Suprapubic skin (tissue), 4 donors: ENCODE data around the gene CNBD2. TPM values are rescaled to one million over a fixed set of nuclear protein-coding genes. Genes with fewer than 3 reads are reported as not detected.
A peak's percentile ranks its signal among the peaks of the same experiment; 100 is the strongest.
"Not testable (repeated sequence)": the region's sequence is repeated elsewhere in the genome, so short reads cannot be mapped to it uniquely, and the experiment has no call there.

Source experiments
- DNase-seq, 2 donors: peaks; one replicate each; pipeline ENCODE4 v3.0.0-alpha.2; 2019; ENCODE audit warnings: low spot score in 2 of 2
- H3K27ac ChIP-seq: fragments of 200-600 bp; sonication (generic); one replicate; pipeline ENCODE4 v1.5.1; 2019
- H3K27me3 ChIP-seq: fragments of 200-600 bp; sonication (generic); one replicate; pipeline ENCODE4 v1.5.1; 2019
- H3K36me3 ChIP-seq: fragments of 200-600 bp; sonication (generic); one replicate; pipeline ENCODE4 v1.5.1; 2019
- H3K4me1 ChIP-seq: fragments of 200-600 bp; sonication (generic); one replicate; pipeline ENCODE4 v1.5.1; 2019
- H3K4me3 ChIP-seq: fragments of 200-600 bp; sonication (generic); one replicate; pipeline ENCODE4 v1.5.1; 2019; ENCODE audit warnings: mild to moderate bottlenecking
- H3K9me3 ChIP-seq: fragments of 200-600 bp; sonication (generic); one replicate; pipeline ENCODE4 v1.5.1; 2019
- EP300 ChIP-seq: sonication (generic); formaldehyde crosslinking; IDR thresholded peaks from one replicate; pipeline ENCODE4 v1.6.1; 2017; ENCODE audit warnings: antibody characterized with exemption
- POLR2A ChIP-seq, 2 donors: fragments of 450-650 bp; IDR thresholded peaks; one replicate each; pipeline ENCODE4 v1.6.1; 2017; ENCODE audit warnings: antibody characterized with exemption in 2 of 2, mild to moderate bottlenecking in 2 of 2, moderate library complexity in 2 of 2
- POLR2AphosphoS5 ChIP-seq, 3 donors: sonication (generic); formaldehyde crosslinking; IDR thresholded peaks; one replicate each; pipeline ENCODE4 v1.6.1; 2017; ENCODE audit warnings: antibody characterized with exemption in 3 of 3
- WGBS: methylation state at CpG from one replicate; pipeline ENCODE4 v1.1.5; 2018; 5-methylcytosine and 5-hydroxymethylcytosine counted together
- total RNA-seq, 4 donors: library from RNA; depleted of rRNA; stranded (reverse); fragments of >200 nt; gene quantifications; one replicate each; pipeline ENCODE4 v1.1.0, GENCODE V29; 2016
- TF ChIP-seq, protein P1 (sequence below), 2 donors: fragments of 200-600 bp in 1 of 2; fragments of 450-650 bp in 1 of 2; sonication (generic) in 1 of 2; IDR thresholded peaks; one replicate each; pipeline ENCODE4 v1.5.1; 2016 to 2019; ENCODE audit warnings: antibody characterized with exemption in 2 of 2, mild to moderate bottlenecking in 1 of 2, moderate library complexity in 1 of 2

The CNBD2 gene
- total RNA-seq, 4 donors from 2014 or later = 6.4 to 19.7 (median 10.3) TPM

DNA sequence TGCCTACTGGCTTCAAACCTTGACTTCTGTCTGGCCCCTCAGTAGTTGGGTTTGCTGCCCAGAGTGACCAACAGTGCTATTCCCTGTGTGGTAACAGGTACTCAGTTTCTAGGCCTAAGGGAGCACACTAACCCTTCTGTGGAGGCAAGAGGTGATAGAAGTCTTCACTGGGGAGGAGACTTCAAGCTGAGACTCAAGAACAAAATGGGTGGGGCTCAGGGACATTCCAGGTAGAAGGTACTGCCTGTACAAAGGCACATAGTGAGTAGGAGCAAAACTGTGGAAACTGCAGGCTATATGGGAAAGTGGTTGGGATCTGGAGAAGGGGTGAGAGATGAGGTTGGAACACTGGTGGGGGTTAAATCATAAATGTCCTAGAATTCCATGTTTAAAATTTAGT lies 11.8 kb upstream of the CNBD2 start:
- Histone ChIP-seq H3K36me3 (no peaks in the 10 kb centered on the region), H3K27ac (peak overlapping the region; percentile 12)
- TF ChIP-seq EP300 (no peak), POLR2AphosphoS5 (IDR thresholded peaks at IDR 0.05) (no peak), POLR2A (IDR thresholded peaks at IDR 0.05) (no peak)
- TF ChIP-seq, protein P1, sequence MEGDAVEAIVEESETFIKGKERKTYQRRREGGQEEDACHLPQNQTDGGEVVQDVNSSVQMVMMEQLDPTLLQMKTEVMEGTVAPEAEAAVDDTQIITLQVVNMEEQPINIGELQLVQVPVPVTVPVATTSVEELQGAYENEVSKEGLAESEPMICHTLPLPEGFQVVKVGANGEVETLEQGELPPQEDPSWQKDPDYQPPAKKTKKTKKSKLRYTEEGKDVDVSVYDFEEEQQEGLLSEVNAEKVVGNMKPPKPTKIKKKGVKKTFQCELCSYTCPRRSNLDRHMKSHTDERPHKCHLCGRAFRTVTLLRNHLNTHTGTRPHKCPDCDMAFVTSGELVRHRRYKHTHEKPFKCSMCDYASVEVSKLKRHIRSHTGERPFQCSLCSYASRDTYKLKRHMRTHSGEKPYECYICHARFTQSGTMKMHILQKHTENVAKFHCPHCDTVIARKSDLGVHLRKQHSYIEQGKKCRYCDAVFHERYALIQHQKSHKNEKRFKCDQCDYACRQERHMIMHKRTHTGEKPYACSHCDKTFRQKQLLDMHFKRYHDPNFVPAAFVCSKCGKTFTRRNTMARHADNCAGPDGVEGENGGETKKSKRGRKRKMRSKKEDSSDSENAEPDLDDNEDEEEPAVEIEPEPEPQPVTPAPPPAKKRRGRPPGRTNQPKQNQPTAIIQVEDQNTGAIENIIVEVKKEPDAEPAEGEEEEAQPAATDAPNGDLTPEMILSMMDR (IDR thresholded peaks at IDR 0.05) = no peak

DNA sequence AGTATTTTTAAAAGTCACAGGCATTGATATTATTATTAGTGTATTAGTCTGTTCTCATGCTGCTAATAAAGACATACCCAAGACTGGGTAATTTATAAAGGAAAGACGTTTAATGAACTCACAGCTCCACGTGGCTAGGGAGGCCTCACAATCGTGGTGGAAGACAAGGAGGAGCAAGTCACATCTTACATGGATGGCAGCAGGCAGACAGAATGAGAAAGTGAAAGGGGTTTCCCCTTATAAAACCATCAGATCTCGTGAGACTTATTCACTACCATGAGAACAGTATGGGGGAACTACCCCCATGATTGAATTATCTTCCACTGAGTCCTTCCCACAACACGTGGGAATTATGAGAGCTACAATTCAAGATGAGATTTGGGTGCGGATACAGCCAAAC lies 9.1 kb upstream of the CNBD2 start:
- not testable (repeated sequence) for H3K36me3 ChIP-seq, H3K9me3 ChIP-seq, DNase-seq, H3K4me3 ChIP-seq, H3K27me3 ChIP-seq, H3K27ac ChIP-seq
- 81% methylated on average over 6 of the region's 6 CpGs for WGBS
- peaks cover 14% of the 10 kb centered on the region for H3K4me1 ChIP-seq

More for the DNA sequence above, 11.8 kb upstream of the CNBD2 start:
- Histone ChIP-seq H3K4me3 (no peak overlapping the region), H3K27me3 (no peaks in the 10 kb centered on the region), H3K9me3 (no peaks in the 10 kb centered on the region), H3K4me1 (peaks cover 33% of the 10 kb centered on the region)
- no peak for DNase-seq

DNA sequence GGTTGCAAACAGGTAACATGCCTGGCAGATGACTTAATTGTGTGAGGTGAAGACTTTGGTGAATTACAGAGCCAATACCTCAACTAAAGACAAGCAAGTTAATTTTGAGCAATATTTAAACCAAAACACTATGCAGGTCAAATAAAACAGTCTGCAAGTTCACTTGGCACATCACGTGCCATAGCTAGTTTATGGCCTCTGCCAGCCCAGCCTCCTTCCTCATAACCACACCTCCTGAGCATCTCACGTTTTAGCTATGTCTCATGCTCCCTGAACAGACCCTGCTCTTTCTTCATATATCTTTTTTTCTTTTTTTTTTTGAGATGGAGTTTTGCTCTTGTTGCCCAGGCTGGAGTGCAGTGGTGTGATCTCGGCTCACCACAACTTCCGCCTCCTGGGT lies 4.5 kb upstream of the CNBD2 start:
- 82% methylated on average over 4 of the region's 4 CpGs for WGBS
- Histone ChIP-seq H3K27me3 (no peaks in the 10 kb centered on the region), H3K9me3 (no peaks in the 10 kb centered on the region), H3K36me3 (no peaks in the 10 kb centered on the region), H3K4me1 (no peaks in the 10 kb centered on the region), H3K4me3 (no peak overlapping the region), H3K27ac (no peak overlapping the region)
- DNase-seq = no peak
- no peak for TF ChIP-seq EP300
- TF ChIP-seq POLR2A (IDR thresholded peaks at IDR 0.05) = no peak
- TF ChIP-seq, protein P1 (IDR thresholded peaks at IDR 0.05) = no peak
- TF ChIP-seq POLR2AphosphoS5 (IDR thresholded peaks at IDR 0.05) = no peak

DNA sequence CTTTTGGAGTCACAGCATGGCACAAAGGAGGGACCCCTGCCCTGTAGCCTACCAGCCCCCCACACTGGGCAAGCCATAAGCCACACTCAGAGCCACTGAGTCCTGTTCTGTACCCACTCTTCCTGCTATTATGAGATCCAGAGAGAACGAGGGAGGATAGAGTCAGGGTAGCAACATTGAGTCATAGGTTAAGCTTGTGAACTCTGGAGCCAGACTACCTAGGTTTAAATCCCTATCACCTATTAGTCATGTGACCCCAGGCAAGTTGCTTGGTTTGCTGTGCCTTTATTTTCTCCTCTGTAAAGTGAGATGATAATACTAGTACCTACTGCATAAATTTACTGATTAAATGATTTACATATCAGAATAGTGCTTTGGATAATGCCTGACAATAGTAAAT lies 540 bp downstream of the CNBD2 start:
- no peak for TF ChIP-seq POLR2AphosphoS5 (IDR thresholded peaks at IDR 0.05)
- no peak for TF ChIP-seq EP300
- no peak for TF ChIP-seq POLR2A (IDR thresholded peaks at IDR 0.05)
- TF ChIP-seq, protein P1 (IDR thresholded peaks at IDR 0.05) = no peak
- no peaks in the 10 kb centered on the region for H3K36me3 ChIP-seq
- no peak overlapping the region for H3K4me3 ChIP-seq
- no peaks in the 10 kb centered on the region for H3K27me3 ChIP-seq
- no peak for DNase-seq
- H3K9me3 ChIP-seq = no peaks in the 10 kb centered on the region
- 73% methylated on average over 1 of the region's 1 CpG for WGBS
- H3K4me1 ChIP-seq = peaks cover 10% of the 10 kb centered on the region
- H3K27ac ChIP-seq = no peak overlapping the region

DNA sequence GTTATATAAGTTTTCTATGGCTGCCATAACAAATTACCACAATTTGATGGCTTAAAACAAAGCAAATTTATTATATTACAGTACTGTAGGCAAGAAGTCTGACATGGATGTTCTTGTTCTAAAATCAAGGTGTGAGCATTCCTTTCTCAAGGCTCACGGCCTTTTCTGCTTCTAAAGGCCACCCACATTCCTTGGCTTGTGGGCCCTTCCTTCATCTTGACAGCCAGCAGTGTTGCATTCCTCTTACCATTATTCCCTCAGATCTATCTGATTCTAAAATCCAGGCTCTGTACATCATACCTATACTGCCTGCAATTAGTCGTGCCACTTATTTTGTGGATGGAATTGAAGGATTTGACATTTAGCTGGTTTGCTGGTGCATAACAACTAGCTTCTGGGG lies 3.6 kb downstream of the CNBD2 start:
- no peak overlapping the region for H3K27ac ChIP-seq
- no peak for TF ChIP-seq POLR2AphosphoS5 (IDR thresholded peaks at IDR 0.05)
- TF ChIP-seq POLR2A (IDR thresholded peaks at IDR 0.05) = no peak
- no peak for TF ChIP-seq EP300
- TF ChIP-seq, protein P1 (IDR thresholded peaks at IDR 0.05) = no peak
- no peaks in the 10 kb centered on the region for H3K36me3 ChIP-seq
- H3K27me3 ChIP-seq = no peaks in the 10 kb centered on the region
- DNase-seq = no peak
- no peaks in the 10 kb centered on the region for H3K9me3 ChIP-seq
- peaks cover 10% of the 10 kb centered on the region for H3K4me1 ChIP-seq
- 68% methylated on average over 2 of the region's 2 CpGs for WGBS
- H3K4me3 ChIP-seq = no peak overlapping the region

DNA sequence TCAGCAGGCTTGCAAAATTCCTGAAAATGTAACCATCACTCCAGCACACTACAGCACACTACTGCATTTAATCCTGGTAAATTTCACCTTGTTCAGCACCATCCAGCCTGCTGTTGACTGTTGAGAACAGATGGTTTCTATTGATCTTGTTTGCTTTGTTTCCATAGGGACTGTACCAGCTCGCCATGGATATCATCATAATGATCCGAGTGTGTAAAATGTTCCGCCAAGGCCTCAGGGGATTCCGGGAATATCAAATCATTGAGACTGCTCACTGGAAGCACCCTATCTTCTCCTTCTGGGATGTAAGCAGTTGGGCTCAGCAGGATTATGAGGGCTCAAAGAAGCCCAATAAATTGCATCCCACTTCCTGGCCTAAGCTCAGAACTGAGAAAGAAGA lies 4.1 kb downstream of the CNBD2 start:
- DNase-seq = no peak
- Histone ChIP-seq H3K36me3 (no peaks in the 10 kb centered on the region), H3K27me3 (no peaks in the 10 kb centered on the region), H3K4me1 (peaks cover 10% of the 10 kb centered on the region), H3K9me3 (no peaks in the 10 kb centered on the region), H3K4me3 (no peak overlapping the region), H3K27ac (no peak overlapping the region)
- 42% methylated on average over 4 of the region's 4 CpGs for WGBS
- TF ChIP-seq, protein P1 (IDR thresholded peaks at IDR 0.05) = no peak
- TF ChIP-seq POLR2A (IDR thresholded peaks at IDR 0.05) = no peak
- no peak for TF ChIP-seq POLR2AphosphoS5 (IDR thresholded peaks at IDR 0.05)
- no peak for TF ChIP-seq EP300
